ENCODE data around the gene SNX30. TPM values are rescaled to one million over a fixed set of nuclear protein-coding genes. Genes with fewer than 3 reads are reported as not detected.

SNX30 gene
- total and polyA plus RNA-seq, 4 donors = 1.8 to 13.5 (median 6.5) TPM

DNA sequence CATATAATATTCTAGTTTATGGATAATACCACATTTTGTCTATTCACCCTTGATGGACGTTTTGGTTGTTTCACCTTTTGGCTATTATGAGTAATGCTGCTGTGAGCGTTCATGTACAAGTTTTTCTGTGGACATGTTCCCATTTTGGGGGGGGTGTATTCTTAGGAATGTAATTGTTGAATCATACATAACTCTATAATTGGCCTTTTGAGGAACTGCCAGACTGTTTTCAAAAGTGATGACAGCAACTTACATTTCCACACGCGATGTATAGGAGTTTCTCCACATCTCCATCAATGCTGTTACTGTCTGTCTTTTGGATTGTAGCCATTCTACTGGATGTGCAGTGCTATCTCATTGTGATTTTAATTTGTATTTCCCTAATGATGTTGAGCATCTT, 70.3 kb downstream of the SNX30 start:
- H3K27ac ChIP-seq (ENCODE audit: low read depth in 1 of 2, low read length in 2 of 2) = no peak overlapping the region
- no peak for TF ChIP-seq FOXA2 (IDR thresholded peaks at IDR 0.05)
- no peak for TF ChIP-seq HNF4G (IDR thresholded peaks at IDR 0.05)
- TF ChIP-seq RXRA (IDR thresholded peaks at IDR 0.05) = no peak
- TF ChIP-seq YY1 (IDR thresholded peaks at IDR 0.05) = no peak
- TF ChIP-seq GABPA (IDR thresholded peaks at IDR 0.05 in 1 of 2, conservative IDR thresholded peaks at IDR 0.05 in 1 of 2) = no peak
- TF ChIP-seq, protein P1, sequence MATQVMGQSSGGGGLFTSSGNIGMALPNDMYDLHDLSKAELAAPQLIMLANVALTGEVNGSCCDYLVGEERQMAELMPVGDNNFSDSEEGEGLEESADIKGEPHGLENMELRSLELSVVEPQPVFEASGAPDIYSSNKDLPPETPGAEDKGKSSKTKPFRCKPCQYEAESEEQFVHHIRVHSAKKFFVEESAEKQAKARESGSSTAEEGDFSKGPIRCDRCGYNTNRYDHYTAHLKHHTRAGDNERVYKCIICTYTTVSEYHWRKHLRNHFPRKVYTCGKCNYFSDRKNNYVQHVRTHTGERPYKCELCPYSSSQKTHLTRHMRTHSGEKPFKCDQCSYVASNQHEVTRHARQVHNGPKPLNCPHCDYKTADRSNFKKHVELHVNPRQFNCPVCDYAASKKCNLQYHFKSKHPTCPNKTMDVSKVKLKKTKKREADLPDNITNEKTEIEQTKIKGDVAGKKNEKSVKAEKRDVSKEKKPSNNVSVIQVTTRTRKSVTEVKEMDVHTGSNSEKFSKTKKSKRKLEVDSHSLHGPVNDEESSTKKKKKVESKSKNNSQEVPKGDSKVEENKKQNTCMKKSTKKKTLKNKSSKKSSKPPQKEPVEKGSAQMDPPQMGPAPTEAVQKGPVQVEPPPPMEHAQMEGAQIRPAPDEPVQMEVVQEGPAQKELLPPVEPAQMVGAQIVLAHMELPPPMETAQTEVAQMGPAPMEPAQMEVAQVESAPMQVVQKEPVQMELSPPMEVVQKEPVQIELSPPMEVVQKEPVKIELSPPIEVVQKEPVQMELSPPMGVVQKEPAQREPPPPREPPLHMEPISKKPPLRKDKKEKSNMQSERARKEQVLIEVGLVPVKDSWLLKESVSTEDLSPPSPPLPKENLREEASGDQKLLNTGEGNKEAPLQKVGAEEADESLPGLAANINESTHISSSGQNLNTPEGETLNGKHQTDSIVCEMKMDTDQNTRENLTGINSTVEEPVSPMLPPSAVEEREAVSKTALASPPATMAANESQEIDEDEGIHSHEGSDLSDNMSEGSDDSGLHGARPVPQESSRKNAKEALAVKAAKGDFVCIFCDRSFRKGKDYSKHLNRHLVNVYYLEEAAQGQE (IDR thresholded peaks at IDR 0.05) = no peak
- TF ChIP-seq, protein P2, sequence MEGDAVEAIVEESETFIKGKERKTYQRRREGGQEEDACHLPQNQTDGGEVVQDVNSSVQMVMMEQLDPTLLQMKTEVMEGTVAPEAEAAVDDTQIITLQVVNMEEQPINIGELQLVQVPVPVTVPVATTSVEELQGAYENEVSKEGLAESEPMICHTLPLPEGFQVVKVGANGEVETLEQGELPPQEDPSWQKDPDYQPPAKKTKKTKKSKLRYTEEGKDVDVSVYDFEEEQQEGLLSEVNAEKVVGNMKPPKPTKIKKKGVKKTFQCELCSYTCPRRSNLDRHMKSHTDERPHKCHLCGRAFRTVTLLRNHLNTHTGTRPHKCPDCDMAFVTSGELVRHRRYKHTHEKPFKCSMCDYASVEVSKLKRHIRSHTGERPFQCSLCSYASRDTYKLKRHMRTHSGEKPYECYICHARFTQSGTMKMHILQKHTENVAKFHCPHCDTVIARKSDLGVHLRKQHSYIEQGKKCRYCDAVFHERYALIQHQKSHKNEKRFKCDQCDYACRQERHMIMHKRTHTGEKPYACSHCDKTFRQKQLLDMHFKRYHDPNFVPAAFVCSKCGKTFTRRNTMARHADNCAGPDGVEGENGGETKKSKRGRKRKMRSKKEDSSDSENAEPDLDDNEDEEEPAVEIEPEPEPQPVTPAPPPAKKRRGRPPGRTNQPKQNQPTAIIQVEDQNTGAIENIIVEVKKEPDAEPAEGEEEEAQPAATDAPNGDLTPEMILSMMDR (IDR thresholded peaks at IDR 0.05; ENCODE audit: low read depth, low read length, missing input control) = no peak
- TF ChIP-seq FOXA1 (IDR thresholded peaks at IDR 0.05) = no peak
- no peak for TF ChIP-seq JUND (IDR thresholded peaks at IDR 0.05)
- TF ChIP-seq, protein P3, sequence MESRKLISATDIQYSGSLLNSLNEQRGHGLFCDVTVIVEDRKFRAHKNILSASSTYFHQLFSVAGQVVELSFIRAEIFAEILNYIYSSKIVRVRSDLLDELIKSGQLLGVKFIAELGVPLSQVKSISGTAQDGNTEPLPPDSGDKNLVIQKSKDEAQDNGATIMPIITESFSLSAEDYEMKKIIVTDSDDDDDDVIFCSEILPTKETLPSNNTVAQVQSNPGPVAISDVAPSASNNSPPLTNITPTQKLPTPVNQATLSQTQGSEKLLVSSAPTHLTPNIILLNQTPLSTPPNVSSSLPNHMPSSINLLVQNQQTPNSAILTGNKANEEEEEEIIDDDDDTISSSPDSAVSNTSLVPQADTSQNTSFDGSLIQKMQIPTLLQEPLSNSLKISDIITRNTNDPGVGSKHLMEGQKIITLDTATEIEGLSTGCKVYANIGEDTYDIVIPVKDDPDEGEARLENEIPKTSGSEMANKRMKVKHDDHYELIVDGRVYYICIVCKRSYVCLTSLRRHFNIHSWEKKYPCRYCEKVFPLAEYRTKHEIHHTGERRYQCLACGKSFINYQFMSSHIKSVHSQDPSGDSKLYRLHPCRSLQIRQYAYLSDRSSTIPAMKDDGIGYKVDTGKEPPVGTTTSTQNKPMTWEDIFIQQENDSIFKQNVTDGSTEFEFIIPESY (IDR thresholded peaks at IDR 0.05) = no peak
- no peak for TF ChIP-seq HNF4A (conservative IDR thresholded peaks at IDR 0.05)
- TF ChIP-seq RAD21 (IDR thresholded peaks at IDR 0.05) = no peak
- TF ChIP-seq EGR1 (IDR thresholded peaks at IDR 0.05; ENCODE audit: low read depth in 2 of 2) = no peak
- TF ChIP-seq, protein P4, sequence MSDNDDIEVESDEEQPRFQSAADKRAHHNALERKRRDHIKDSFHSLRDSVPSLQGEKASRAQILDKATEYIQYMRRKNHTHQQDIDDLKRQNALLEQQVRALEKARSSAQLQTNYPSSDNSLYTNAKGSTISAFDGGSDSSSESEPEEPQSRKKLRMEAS (IDR thresholded peaks at IDR 0.05) = no peak
- TF ChIP-seq, protein P5, sequence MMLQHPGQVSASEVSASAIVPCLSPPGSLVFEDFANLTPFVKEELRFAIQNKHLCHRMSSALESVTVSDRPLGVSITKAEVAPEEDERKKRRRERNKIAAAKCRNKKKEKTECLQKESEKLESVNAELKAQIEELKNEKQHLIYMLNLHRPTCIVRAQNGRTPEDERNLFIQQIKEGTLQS (IDR thresholded peaks at IDR 0.05) = no peak
- TF ChIP-seq NR2F2 (IDR thresholded peaks at IDR 0.05) = no peak
- TF ChIP-seq SP1 (IDR thresholded peaks at IDR 0.05) = no peak
- TF ChIP-seq TAF1 (conservative IDR thresholded peaks at IDR 0.05) = no peak
- no peak overlapping the region for H3K9ac ChIP-seq (ENCODE audit: low read depth in 1 of 2, low read length in 2 of 2)
- DNase-seq (ENCODE audit: low spot score) = no peak
- no peaks in the 10 kb centered on the region for H3K9me3 ChIP-seq (ENCODE audit: control insufficient read depth in 4 of 4, low read length in 3 of 4)
- H3K36me3 ChIP-seq (ENCODE audit: control insufficient read depth in 4 of 4, insufficient read depth in 3 of 4, low read depth in 1 of 4, low read length in 3 of 4) = no peaks in the 10 kb centered on the region
- no peaks in the 10 kb centered on the region for H3K4me1 ChIP-seq (ENCODE audit: control insufficient read depth in 4 of 4, insufficient read depth in 4 of 4, low read length in 3 of 4)
- no peaks in the 10 kb centered on the region for H3K27me3 ChIP-seq (ENCODE audit: control insufficient read depth in 4 of 4, insufficient read depth in 4 of 4, low read length in 3 of 4)
- 92% methylated on average over 4 of the region's 4 CpGs for WGBS
- H3K4me3 ChIP-seq (ENCODE audit: low read depth in 1 of 3, low read length in 3 of 3) = no peak overlapping the region

All from liver (tissue), 9 donors.